GM12801 (cell line): ENCODE results near the gene FGF10.

Experiments
- CTCF ChIP-seq: IDR thresholded peaks from one replicate; pipeline ENCODE4 v1.5.1; 2011; ENCODE audit warnings: control low read depth; ENCODE audit not compliant: insufficient read length; ENCODE audit errors: extremely low read depth

Gene FGF10

GRCh38 chr5:44358421-44358820, 30.8 kb downstream of the FGF10 start:
- TF ChIP-seq CTCF, result no peak

DNA sequence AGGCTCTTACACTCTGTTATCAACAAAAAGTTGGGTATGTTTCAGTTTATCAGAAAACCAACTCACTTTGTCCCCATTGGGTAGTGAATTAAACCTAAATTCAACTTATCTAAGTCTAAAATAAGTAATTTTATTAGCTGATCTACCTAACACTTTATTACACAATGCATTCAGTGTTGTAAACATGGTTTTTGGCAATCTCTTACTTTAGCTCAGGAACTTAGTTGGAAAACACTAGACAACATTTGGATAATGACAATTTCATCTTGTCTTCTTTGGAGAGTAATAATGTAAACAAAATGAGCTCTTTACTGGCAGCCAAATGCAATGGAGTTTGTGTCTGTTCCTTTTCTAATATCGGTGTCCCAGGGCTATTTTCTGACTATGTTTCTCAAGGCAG, 33.0 kb downstream of the FGF10 start:
- no peak for TF ChIP-seq CTCF

GRCh38 chr5:44345871-44346270, 43.3 kb downstream of the FGF10 start:
- no peak for TF ChIP-seq CTCF

DNA sequence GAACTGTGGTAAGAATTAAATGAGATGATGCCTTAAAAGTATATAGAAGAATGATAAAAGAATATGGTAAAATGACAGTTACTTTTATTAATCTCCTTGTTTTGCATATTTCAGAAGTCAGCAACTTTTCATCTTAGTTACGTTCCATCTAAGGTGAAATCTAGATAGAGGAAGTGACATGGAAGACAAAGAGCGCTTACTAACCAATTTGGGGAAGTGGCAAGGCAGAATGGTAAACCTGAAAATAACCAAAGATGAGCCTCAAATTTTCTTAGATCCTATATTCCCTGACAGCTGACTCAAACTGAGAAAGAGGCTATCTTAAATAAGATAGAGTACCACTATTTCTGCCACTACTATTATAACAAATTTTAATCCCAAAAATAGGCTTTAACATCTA, 52.5 kb downstream of the FGF10 start:
- no peak for TF ChIP-seq CTCF

DNA sequence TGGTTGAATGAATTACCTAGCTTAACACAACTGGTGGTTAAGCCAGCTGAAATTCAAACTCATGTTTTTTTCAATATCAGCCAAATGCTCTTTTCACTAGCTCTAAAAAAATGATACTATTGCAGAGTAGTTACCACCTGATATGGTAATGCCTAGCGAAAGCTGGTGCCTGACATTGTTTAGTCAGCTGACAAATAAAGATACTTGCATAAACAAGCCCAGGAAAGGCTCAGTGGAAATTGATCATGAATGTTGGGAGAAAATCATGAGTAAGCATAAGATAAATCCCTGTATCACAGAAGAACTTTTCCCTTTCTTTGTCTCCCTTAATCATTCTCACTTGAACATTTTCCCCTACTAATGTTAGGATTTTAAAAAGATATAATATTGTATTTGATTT, 54.6 kb downstream of the FGF10 start:
- no peak for TF ChIP-seq CTCF

DNA sequence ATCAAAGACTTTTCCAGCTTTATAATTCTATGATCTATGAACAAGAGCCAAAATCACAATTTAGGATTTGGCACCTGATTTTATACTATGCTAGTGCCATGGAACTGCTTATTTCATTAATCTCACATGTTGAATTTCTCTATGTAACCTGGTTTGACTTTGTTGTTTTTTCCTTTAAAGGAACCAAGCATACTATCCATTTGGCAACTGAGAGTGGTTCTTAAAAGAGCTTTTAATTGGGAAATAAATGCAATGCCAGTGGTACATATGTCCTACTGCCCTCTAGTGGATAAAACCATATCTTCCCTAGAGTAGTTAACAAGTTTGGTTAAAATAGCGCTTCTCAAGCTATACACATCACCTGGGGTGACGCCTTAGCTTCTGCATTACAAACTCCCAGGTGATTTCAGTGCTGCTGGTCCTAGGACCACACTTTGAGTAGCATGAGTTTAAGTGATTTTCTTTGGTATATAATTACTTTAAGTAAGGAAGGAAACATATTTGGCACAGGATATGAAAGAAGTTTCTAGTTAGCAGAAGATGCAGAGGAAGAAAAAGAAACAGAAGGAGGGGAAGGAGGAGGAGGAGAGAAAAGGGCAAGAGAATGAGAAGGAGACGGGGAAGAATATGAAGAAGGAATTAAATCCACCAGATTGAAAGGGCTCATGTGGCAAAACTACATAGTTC, 56.8 kb downstream of the FGF10 start:
- no peak for TF ChIP-seq CTCF

GRCh38 chr5:44331471-44332050, 57.7 kb downstream of the FGF10 start:
- no peak for TF ChIP-seq CTCF
